Measurements from ENCODE around the gene ZP1. TPM values are rescaled to one million over a fixed set of nuclear protein-coding genes. Genes with fewer than 3 reads are reported as not detected.
A peak's percentile ranks its signal among the peaks of the same experiment; 100 is the strongest.

Gene ZP1
- polyA plus RNA-seq, 1 donor = 0.07 TPM

DNA sequence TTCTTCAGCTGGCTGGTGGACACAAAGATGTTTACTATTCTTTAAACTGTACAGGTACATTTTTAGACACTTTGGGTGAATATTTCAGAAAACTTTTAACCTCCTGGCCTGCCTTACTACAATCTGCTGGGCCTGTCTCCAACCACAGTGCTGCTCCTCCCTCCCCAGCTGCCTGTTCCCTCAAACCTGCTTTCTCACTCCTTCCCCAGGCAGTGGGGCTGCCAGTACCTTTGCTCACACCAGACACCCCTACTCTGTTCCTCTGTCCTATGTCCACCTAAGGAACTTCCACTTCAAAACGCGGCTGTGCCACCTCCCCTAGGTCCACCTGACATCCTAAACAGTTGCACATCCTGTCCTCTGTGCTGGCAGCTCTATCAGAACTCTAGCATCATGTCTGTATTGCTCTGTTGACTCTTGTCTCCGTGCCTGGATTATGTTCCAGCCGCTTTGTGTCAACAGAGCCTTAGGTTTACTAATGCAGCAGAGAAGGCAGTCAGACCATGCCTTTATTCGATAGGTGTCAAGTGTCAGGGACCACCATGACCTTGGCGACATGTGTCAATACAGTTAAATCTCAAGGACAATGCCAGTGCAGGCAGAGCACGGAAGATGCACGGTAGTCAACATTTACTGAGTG is 13.4 kb downstream of the ZP1 start:
- WGBS (ENCODE audit: insufficient coverage, low lambda C conversion rate) = no CpG with 5 or more reads among the region's 8 CpGs
- H3K27ac ChIP-seq (ENCODE audit: low read length) = no peak overlapping the region

GRCh38 chr11:60887556-60887955 is 20.2 kb downstream of the ZP1 start:
- Histone ChIP-seq H3K27me3 (ENCODE audit: control insufficient read depth, insufficient read depth, low read length) (no peaks in the 10 kb centered on the region), H3K4me3 (ENCODE audit: low read length) (no peak overlapping the region), H3K9me3 (ENCODE audit: control insufficient read depth, low read depth, low read length) (no peaks in the 10 kb centered on the region), H3K4me1 (ENCODE audit: control insufficient read depth, insufficient read depth, low read length) (no peaks in the 10 kb centered on the region), H3K27ac (ENCODE audit: low read length) (no peak overlapping the region), H3K36me3 (ENCODE audit: control insufficient read depth, insufficient read depth, low read length) (peaks cover 15% of the 10 kb centered on the region)
- no CpG with 5 or more reads among the region's 5 CpGs for WGBS (ENCODE audit: insufficient coverage, low lambda C conversion rate)
- DNase-seq = peak; percentile 48 to 53

More for the DNA sequence above, 13.4 kb downstream of the ZP1 start:
- H3K9me3 ChIP-seq (ENCODE audit: control insufficient read depth, low read depth, low read length) = no peaks in the 10 kb centered on the region
- no peaks in the 10 kb centered on the region for H3K4me1 ChIP-seq (ENCODE audit: control insufficient read depth, insufficient read depth, low read length)
- H3K4me3 ChIP-seq (ENCODE audit: low read length) = no peak overlapping the region
- H3K27me3 ChIP-seq (ENCODE audit: control insufficient read depth, insufficient read depth, low read length) = no peaks in the 10 kb centered on the region
- no peak for DNase-seq
- H3K36me3 ChIP-seq (ENCODE audit: control insufficient read depth, insufficient read depth, low read length) = peaks cover 14% of the 10 kb centered on the region

- Histone ChIP-seq H3K36me3 (ENCODE audit: control insufficient read depth, insufficient read depth, low read length) (peaks cover 38% of the 10 kb centered on the region), H3K27me3 (ENCODE audit: control insufficient read depth, insufficient read depth, low read length) (no peaks in the 10 kb centered on the region), H3K4me3 (ENCODE audit: low read length) (no peak overlapping the region), H3K9me3 (ENCODE audit: control insufficient read depth, low read depth, low read length) (no peaks in the 10 kb centered on the region), H3K4me1 (ENCODE audit: control insufficient read depth, insufficient read depth, low read length) (no peaks in the 10 kb centered on the region), H3K27ac (ENCODE audit: low read length) (no peak overlapping the region)
- DNase-seq = peak in 1 of 2 donors; percentile 41
- 89% methylated on average over 1 of the region's 6 CpGs for WGBS (ENCODE audit: insufficient coverage, low lambda C conversion rate)
Measured at GRCh38 chr11:60889869-60890311, 22.5 kb downstream of the ZP1 start.

DNA sequence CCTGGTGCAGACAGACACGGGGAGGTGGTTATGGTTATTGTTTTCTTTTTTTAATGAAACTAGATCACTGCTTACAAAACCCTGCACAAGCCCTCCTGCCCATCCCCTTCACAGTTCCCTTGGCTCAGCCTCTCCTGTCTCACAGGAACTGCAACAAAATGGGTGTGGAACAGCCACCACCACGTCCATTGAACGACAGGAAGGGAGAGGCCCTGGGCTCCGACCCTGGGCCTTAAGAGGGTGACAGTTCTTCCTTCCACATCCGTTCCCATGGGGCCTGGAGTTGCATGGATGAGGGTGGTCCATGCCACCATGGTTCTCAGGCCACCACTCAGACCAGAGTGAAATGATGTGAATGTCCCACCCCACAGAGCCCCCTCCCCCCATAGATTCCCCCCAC is 23.4 kb downstream of the ZP1 start:
- H3K27ac ChIP-seq (ENCODE audit: low read length) = no peak overlapping the region
- H3K36me3 ChIP-seq (ENCODE audit: control insufficient read depth, insufficient read depth, low read length) = peaks cover 42% of the 10 kb centered on the region
- H3K4me3 ChIP-seq (ENCODE audit: low read length) = no peak overlapping the region
- H3K9me3 ChIP-seq (ENCODE audit: control insufficient read depth, low read depth, low read length) = no peaks in the 10 kb centered on the region
- no peaks in the 10 kb centered on the region for H3K27me3 ChIP-seq (ENCODE audit: control insufficient read depth, insufficient read depth, low read length)
- DNase-seq = no peak
- WGBS (ENCODE audit: insufficient coverage, low lambda C conversion rate) = no CpG with 5 or more reads among the region's 5 CpGs
- H3K4me1 ChIP-seq (ENCODE audit: control insufficient read depth, insufficient read depth, low read length) = no peaks in the 10 kb centered on the region

GRCh38 chr11:60891103-60891741 is 23.9 kb downstream of the ZP1 start:
- Histone ChIP-seq H3K36me3 (ENCODE audit: control insufficient read depth, insufficient read depth, low read length) (peaks cover 47% of the 10 kb centered on the region), H3K27me3 (ENCODE audit: control insufficient read depth, insufficient read depth, low read length) (no peaks in the 10 kb centered on the region), H3K4me1 (ENCODE audit: control insufficient read depth, insufficient read depth, low read length) (no peaks in the 10 kb centered on the region), H3K4me3 (ENCODE audit: low read length) (no peak overlapping the region), H3K9me3 (ENCODE audit: control insufficient read depth, low read depth, low read length) (no peaks in the 10 kb centered on the region), H3K27ac (ENCODE audit: low read length) (no peak overlapping the region)
- WGBS (ENCODE audit: insufficient coverage, low lambda C conversion rate) = no CpG with 5 or more reads among the region's 7 CpGs
- DNase-seq = no peak

GRCh38 chr11:60895687-60896086 is 28.3 kb downstream of the ZP1 start:
- Histone ChIP-seq H3K27me3 (ENCODE audit: control insufficient read depth, insufficient read depth, low read length) (no peaks in the 10 kb centered on the region), H3K36me3 (ENCODE audit: control insufficient read depth, insufficient read depth, low read length) (peaks cover 78% of the 10 kb centered on the region), H3K27ac (ENCODE audit: low read length) (no peak overlapping the region), H3K9me3 (ENCODE audit: control insufficient read depth, low read depth, low read length) (no peaks in the 10 kb centered on the region), H3K4me3 (ENCODE audit: low read length) (no peak overlapping the region), H3K4me1 (ENCODE audit: control insufficient read depth, insufficient read depth, low read length) (no peaks in the 10 kb centered on the region)
- no peak for DNase-seq
- no CpG with 5 or more reads among the region's 5 CpGs for WGBS (ENCODE audit: insufficient coverage, low lambda C conversion rate)

- no peak overlapping the region for H3K27ac ChIP-seq (ENCODE audit: low read length)
- no peak for DNase-seq
- H3K4me3 ChIP-seq (ENCODE audit: low read length) = no peak overlapping the region
- no CpG with 5 or more reads among the region's 4 CpGs for WGBS (ENCODE audit: insufficient coverage, low lambda C conversion rate)
- H3K9me3 ChIP-seq (ENCODE audit: control insufficient read depth, low read depth, low read length) = no peaks in the 10 kb centered on the region
- peaks cover 86% of the 10 kb centered on the region for H3K36me3 ChIP-seq (ENCODE audit: control insufficient read depth, insufficient read depth, low read length)
- no peaks in the 10 kb centered on the region for H3K27me3 ChIP-seq (ENCODE audit: control insufficient read depth, insufficient read depth, low read length)
- H3K4me1 ChIP-seq (ENCODE audit: control insufficient read depth, insufficient read depth, low read length) = no peaks in the 10 kb centered on the region
Measured at GRCh38 chr11:60897496-60897895, 30.2 kb downstream of the ZP1 start.

- WGBS (ENCODE audit: insufficient coverage, low lambda C conversion rate) = 100% methylated on average over 1 of the region's 12 CpGs
- Histone ChIP-seq H3K27me3 (ENCODE audit: control insufficient read depth, insufficient read depth, low read length) (no peaks in the 10 kb centered on the region), H3K36me3 (ENCODE audit: control insufficient read depth, insufficient read depth, low read length) (peaks cover 84% of the 10 kb centered on the region)
Measured at GRCh38 chr11:60899046-60899936, 31.9 kb downstream of the ZP1 start.

DNA sequence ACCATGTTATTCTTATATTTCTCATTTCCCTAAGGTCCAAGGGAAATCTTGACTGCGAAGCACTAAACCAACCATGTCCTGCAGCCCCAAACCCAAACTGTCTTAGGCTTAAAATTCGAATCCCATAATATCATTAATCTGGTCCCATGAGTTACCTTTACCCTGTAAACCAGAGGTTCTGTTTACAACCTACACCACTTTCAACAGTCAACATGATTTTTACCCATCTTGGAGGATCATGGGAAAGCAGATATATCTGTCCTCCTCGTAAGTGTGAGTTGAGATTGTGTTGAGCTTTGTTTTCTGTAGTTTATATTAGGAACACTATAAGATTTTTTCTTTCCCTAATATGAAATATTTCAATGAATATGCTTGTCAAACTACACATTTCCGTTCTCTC is 32.6 kb downstream of the ZP1 start:
- DNase-seq = no peak
- WGBS (ENCODE audit: insufficient coverage, low lambda C conversion rate) = no CpG with 5 or more reads among the region's 4 CpGs
- H3K27me3 ChIP-seq (ENCODE audit: control insufficient read depth, insufficient read depth, low read length) = no peaks in the 10 kb centered on the region
- H3K4me1 ChIP-seq (ENCODE audit: control insufficient read depth, insufficient read depth, low read length) = peaks cover 9% of the 10 kb centered on the region
- no peaks in the 10 kb centered on the region for H3K9me3 ChIP-seq (ENCODE audit: control insufficient read depth, low read depth, low read length)
- H3K36me3 ChIP-seq (ENCODE audit: control insufficient read depth, insufficient read depth, low read length) = peaks cover 79% of the 10 kb centered on the region
- H3K27ac ChIP-seq (ENCODE audit: low read length) = no peak overlapping the region
- H3K4me3 ChIP-seq (ENCODE audit: low read length) = no peak overlapping the region

More at GRCh38 chr11:60899046-60899936, 31.9 kb downstream of the ZP1 start:
- no peak overlapping the region for H3K4me3 ChIP-seq (ENCODE audit: low read length)
- H3K4me1 ChIP-seq (ENCODE audit: control insufficient read depth, insufficient read depth, low read length) = peaks cover 2% of the 10 kb centered on the region
- H3K27ac ChIP-seq (ENCODE audit: low read length) = no peak overlapping the region
- peak in 1 of 2 donors; percentile 42 for DNase-seq
- H3K9me3 ChIP-seq (ENCODE audit: control insufficient read depth, low read depth, low read length) = no peaks in the 10 kb centered on the region

- no peaks in the 10 kb centered on the region for H3K27me3 ChIP-seq (ENCODE audit: control insufficient read depth, insufficient read depth, low read length)
- H3K36me3 ChIP-seq (ENCODE audit: control insufficient read depth, insufficient read depth, low read length) = peaks cover 75% of the 10 kb centered on the region
- no peaks in the 10 kb centered on the region for H3K9me3 ChIP-seq (ENCODE audit: control insufficient read depth, low read depth, low read length)
- WGBS (ENCODE audit: insufficient coverage, low lambda C conversion rate) = no CpG with 5 or more reads among the region's 13 CpGs
- H3K27ac ChIP-seq (ENCODE audit: low read length) = no peak overlapping the region
- peaks cover 12% of the 10 kb centered on the region for H3K4me1 ChIP-seq (ENCODE audit: control insufficient read depth, insufficient read depth, low read length)
- H3K4me3 ChIP-seq (ENCODE audit: low read length) = no peak overlapping the region
- no peak for DNase-seq
Measured at GRCh38 chr11:60900673-60901404, 33.5 kb downstream of the ZP1 start.

All from large intestine (tissue), 3 donors.